HL-60 (cell line): ENCODE results near the gene SHKBP1.

Experiments
- CTCF ChIP-seq: IDR thresholded peaks from one replicate; pipeline ENCODE4 v1.5.1; 2011; ENCODE audit warnings: low read length, control low read depth, inconsistent platforms; ENCODE audit not compliant: insufficient read depth
- REST ChIP-seq: IDR thresholded peaks from 2 replicates; pipeline ENCODE4 v1.6.1; 2012; ENCODE audit warnings: low read depth; ENCODE audit not compliant: insufficient replicate concordance

- TF ChIP-seq CTCF (no peak), REST (no peak)
Measured at GRCh38 chr19:40576151-40576584, 505 bp upstream of the SHKBP1 start.
